ENCODE results near the gene PNKD. TPM values are rescaled to one million over a fixed set of nuclear protein-coding genes. Genes with fewer than 3 reads are reported as not detected.

PNKD gene
- total RNA-seq, 1 experiment from 2014 or later = 58.1 TPM

GRCh38 chr2:218284106-218284811, 13.9 kb downstream of the PNKD start:
- Histone ChIP-seq H2AFZ (ENCODE audit: low read depth, low read length, poor library complexity, severe bottlenecking) (no peak overlapping the region), H3K36me3 (ENCODE audit: control insufficient read depth in 1 of 2, insufficient read depth in 2 of 2, low read length in 2 of 2) (peaks cover 13 to 14% of the 10 kb centered on the region in 2 experiments; a peak in 2 of 4 replicates), H3K27ac (ENCODE audit: low read depth, low read length) (no peak overlapping the region), H3K4me2 (ENCODE audit: low read length) (peak overlapping the region; percentile 19; the same call in 1 of the 2 replicates), H3K27me3 (ENCODE audit: insufficient read depth, low read length) (no peaks in the 10 kb centered on the region), H3K9me3 (ENCODE audit: control insufficient read depth in 1 of 2, insufficient read depth in 1 of 2, low read depth in 1 of 2, low read length in 2 of 2) (no peaks in the 10 kb centered on the region), H3K9me2 (ENCODE audit: insufficient read depth) (no peaks in the 10 kb centered on the region), H3K4me3 (replicated peaks in 1 of 2; ENCODE audit: low read depth in 1 of 2, low read length in 2 of 2) (no peak overlapping the region), H3K9ac (ENCODE audit: low read length) (peak overlapping the region; percentile 78; the same call in 1 of the 2 replicates), H4K20me1 (ENCODE audit: insufficient read depth) (no peaks in the 10 kb centered on the region), H3K79me2 (ENCODE audit: insufficient read depth, low read length) (peaks cover 69% of the 10 kb centered on the region), H3K4me1 (ENCODE audit: control insufficient read depth in 1 of 2, insufficient read depth in 2 of 2, low read length in 2 of 2) (peaks cover 21 to 48% of the 10 kb centered on the region in 2 experiments)
- DNase-seq (ENCODE audit: low read depth, low spot score) (no peak), ATAC-seq (no peak)
- BruUV-seq (replicated peaks) = no TSS peak
- ChIA-PET POLR2A (no interaction called here), CTCF (no interaction called here), RAD21 (ENCODE audit: low non-redundant PET in 1 of 2, low total read pairs in 2 of 2, uncharacterized antibody in 2 of 2, unreplicated experiment in 2 of 2) (no interaction called here)
- intact Hi-C loops (cut with micrococcal nuclease) = no loop called here
- TF ChIP-seq SP1 (IDR thresholded peaks at IDR 0.05; ENCODE audit: low read depth) = no peak
- no peak for TF ChIP-seq ATF3 (IDR thresholded peaks at IDR 0.05)
- no peak for TF ChIP-seq RAD21 (IDR thresholded peaks at IDR 0.05; ENCODE audit: low read depth)
- TF ChIP-seq CEBPB (IDR thresholded peaks at IDR 0.05; ENCODE audit: low read depth) = no peak
- no peak for TF ChIP-seq JUND (IDR thresholded peaks at IDR 0.05)
- TF ChIP-seq EZH2 (IDR thresholded peaks at IDR 0.05) = no peak
- no peak for TF ChIP-seq POLR2AphosphoS5 (IDR thresholded peaks at IDR 0.05; ENCODE audit: low read depth, low read length)
- TF ChIP-seq REST (IDR thresholded peaks at IDR 0.05; ENCODE audit: low read depth) = no peak
- TF ChIP-seq ZNF274 (IDR thresholded peaks at IDR 0.05; ENCODE audit: low read depth, low read length) = no peak
- no peak for TF ChIP-seq SRF (IDR thresholded peaks at IDR 0.05; ENCODE audit: low read depth)
- TF ChIP-seq ELF1 (IDR thresholded peaks at IDR 0.05; ENCODE audit: borderline replicate concordance, low read depth) = no peak
- TF ChIP-seq EZH2phosphoT487 (IDR thresholded peaks at IDR 0.05; ENCODE audit: borderline replicate concordance) = no peak
- no peak for TF ChIP-seq POLR2A (IDR thresholded peaks at IDR 0.05; ENCODE audit: borderline replicate concordance, extremely low read depth, insufficient read depth, insufficient read length)
- no peak for TF ChIP-seq SIN3A (IDR thresholded peaks at IDR 0.05; ENCODE audit: low read depth)
- TF ChIP-seq FOSL1 (IDR thresholded peaks at IDR 0.05; ENCODE audit: low read depth) = no peak
- TF ChIP-seq MAX (IDR thresholded peaks at IDR 0.05) = no peak
- no peak for TF ChIP-seq ZFX (IDR thresholded peaks at IDR 0.05)
- TF ChIP-seq EGR1 (IDR thresholded peaks at IDR 0.05; ENCODE audit: low read depth) = no peak
- no peak for TF ChIP-seq CBX3 (IDR thresholded peaks at IDR 0.05; ENCODE audit: low read depth)
